Neuron (in vitro differentiated cells): ENCODE data around the gene ADIPOR1.

Experiments used
- H2AFZ ChIP-seq: one replicate; pipeline ENCODE4 v1.6.1; 2013; ENCODE audit warnings: low read depth, mild to moderate bottlenecking, inconsistent platforms, low read length, moderate library complexity
- H3K27me3 ChIP-seq: one replicate; pipeline ENCODE4 v1.6.1; 2013; ENCODE audit warnings: low read length; ENCODE audit not compliant: insufficient read depth
- H3K36me3 ChIP-seq: one replicate; pipeline ENCODE4 v1.6.1; 2013; ENCODE audit warnings: low read length; ENCODE audit not compliant: insufficient read depth
- H3K4me1 ChIP-seq: one replicate; pipeline ENCODE4 v1.6.1; 2013; ENCODE audit warnings: low read length; ENCODE audit not compliant: insufficient read depth
- H3K4me3 ChIP-seq: 2 replicates; pipeline ENCODE4 v1.5.1; 2013; ENCODE audit warnings: mild to moderate bottlenecking, low read length, moderate library complexity
- H3K9me3 ChIP-seq: one replicate; pipeline ENCODE4 v1.6.1; 2013; ENCODE audit warnings: low read length

The ADIPOR1 gene

GRCh38 chr1:202964791-202965410, 6.8 kb upstream of the ADIPOR1 start:
- Histone ChIP-seq H2AFZ (no peak overlapping the region), H3K4me3 (no peak overlapping the region), H3K4me1 (peaks cover 12% of the 10 kb centered on the region), H3K9me3 (no peaks in the 10 kb centered on the region), H3K27me3 (no peaks in the 10 kb centered on the region), H3K36me3 (no peaks in the 10 kb centered on the region)

- H3K36me3 ChIP-seq = no peaks in the 10 kb centered on the region
- no peaks in the 10 kb centered on the region for H3K9me3 ChIP-seq
- H3K4me3 ChIP-seq = no peak overlapping the region
- no peaks in the 10 kb centered on the region for H3K27me3 ChIP-seq
- no peak overlapping the region for H2AFZ ChIP-seq
- H3K4me1 ChIP-seq = peaks cover 17% of the 10 kb centered on the region
Observed at GRCh38 chr1:202961220-202961880, 3.2 kb upstream of the ADIPOR1 start.

DNA sequence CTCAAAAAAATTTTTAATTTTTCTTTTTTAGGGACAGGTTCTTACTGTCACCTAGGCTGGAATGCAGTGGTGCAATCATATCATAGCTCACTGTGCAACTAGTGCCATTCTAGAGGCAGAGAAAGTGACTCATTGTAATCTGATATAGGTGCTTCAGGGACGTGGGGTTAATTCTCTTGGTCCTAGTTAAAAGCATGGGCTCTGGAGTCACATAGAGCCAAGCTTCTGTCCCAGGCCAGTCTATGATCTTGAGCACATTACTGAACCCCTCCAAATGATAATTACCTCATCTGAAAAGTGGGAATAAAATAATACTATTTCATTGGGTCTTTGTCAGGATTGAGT, 1.1 kb upstream of the ADIPOR1 start:
- H3K4me3 ChIP-seq = no peak overlapping the region
- H3K4me1 ChIP-seq = peaks cover 20% of the 10 kb centered on the region
- no peaks in the 10 kb centered on the region for H3K9me3 ChIP-seq

GRCh38 chr1:202958544-202959275, 598 bp upstream of the ADIPOR1 start:
- Histone ChIP-seq H3K9me3 (no peaks in the 10 kb centered on the region), H2AFZ (peak overlapping the region; percentile 98), H3K4me3 (peak overlapping the region; percentile 98), H3K36me3 (no peaks in the 10 kb centered on the region), H3K4me1 (peaks cover 20% of the 10 kb centered on the region), H3K27me3 (no peaks in the 10 kb centered on the region)

More for the DNA sequence above, 1.1 kb upstream of the ADIPOR1 start:
- no peaks in the 10 kb centered on the region for H3K36me3 ChIP-seq
- no peaks in the 10 kb centered on the region for H3K27me3 ChIP-seq
- H2AFZ ChIP-seq = no peak overlapping the region

DNA sequence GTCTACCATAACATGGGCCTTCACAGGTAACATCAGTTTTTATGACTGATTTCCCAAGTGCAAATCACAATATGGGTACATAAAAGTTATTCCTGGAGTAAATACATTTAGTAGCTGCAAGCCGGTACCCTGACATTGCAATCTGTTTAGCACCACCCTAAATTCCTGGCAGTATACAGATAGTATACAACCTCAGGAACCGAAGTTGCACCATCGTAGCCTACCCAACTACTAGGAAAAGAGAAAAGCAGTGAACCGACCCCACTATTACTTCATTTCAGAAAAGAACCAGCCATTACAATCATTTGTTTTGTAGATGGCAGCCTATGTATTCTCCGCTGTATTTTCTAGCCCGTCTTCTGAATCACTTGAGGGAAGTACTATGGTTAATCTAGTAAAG, 1.1 kb downstream of the ADIPOR1 start:
- Histone ChIP-seq H3K4me3 (peak overlapping the region; percentile 98), H3K27me3 (no peaks in the 10 kb centered on the region), H2AFZ (no peak overlapping the region), H3K4me1 (peaks cover 20% of the 10 kb centered on the region), H3K36me3 (no peaks in the 10 kb centered on the region), H3K9me3 (no peaks in the 10 kb centered on the region)

DNA sequence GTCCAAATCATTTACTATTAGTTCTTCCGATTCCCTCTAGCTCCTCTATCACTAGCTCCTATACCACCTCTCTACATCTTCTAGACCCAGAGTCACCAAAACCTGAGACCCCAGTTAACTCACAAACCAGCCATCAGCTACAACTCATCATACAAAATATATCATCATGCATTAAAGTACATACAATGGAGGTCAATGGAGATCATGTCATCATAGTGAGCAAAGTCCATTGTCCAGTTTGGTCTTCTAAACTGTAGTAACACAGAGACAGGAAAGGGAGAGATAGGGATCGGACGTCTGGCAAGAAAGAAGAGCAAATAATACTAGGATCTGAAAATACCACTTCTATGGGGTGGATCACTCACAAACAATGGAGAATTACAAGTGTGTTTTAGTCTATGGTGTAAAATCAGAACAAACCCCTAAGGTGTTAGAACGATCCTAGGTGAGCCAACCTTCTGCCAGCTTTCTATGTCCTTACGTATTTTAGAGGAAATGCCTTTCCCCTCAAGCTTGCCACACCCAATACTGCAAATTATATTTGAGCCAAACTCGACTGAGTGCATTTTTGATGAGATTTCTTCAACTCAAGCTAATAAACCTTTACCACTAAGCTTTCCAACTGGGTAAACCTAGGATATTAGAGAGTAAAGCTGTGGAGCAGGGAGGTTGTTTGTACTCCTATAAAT, 3.9 kb downstream of the ADIPOR1 start:
- Histone ChIP-seq H3K9me3 (no peaks in the 10 kb centered on the region), H3K4me3 (no peak overlapping the region), H2AFZ (no peak overlapping the region)

GRCh38 chr1:202953392-202953791, 4.7 kb downstream of the ADIPOR1 start:
- H3K27me3 ChIP-seq = no peaks in the 10 kb centered on the region
- H3K9me3 ChIP-seq = no peaks in the 10 kb centered on the region
- no peak overlapping the region for H3K4me3 ChIP-seq
- no peak overlapping the region for H2AFZ ChIP-seq
- peaks cover 17% of the 10 kb centered on the region for H3K36me3 ChIP-seq
- peaks cover 15% of the 10 kb centered on the region for H3K4me1 ChIP-seq

More for the DNA sequence above, 3.9 kb downstream of the ADIPOR1 start:
- Histone ChIP-seq H3K27me3 (no peaks in the 10 kb centered on the region), H3K36me3 (peaks cover 15% of the 10 kb centered on the region), H3K4me1 (peaks cover 20% of the 10 kb centered on the region)

DNA sequence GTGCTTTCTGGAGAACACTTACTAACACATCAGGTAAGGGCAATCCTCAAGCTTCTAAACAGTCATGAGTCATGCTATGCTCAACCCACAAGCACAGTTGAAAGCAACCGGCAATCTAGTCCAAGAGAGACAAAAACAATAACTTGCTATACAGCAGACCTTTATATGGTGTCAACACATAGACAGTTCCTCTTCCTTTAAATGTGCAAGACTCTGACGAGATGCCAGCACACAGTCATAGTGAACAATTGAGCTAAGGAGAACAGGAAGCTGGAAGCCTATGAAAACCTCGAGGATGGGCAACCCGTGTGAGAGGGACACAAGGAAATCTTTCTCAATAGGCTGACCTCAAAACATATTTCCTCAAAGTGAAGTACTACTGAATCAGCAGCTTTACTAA, 5.3 kb downstream of the ADIPOR1 start:
- peaks cover 22% of the 10 kb centered on the region for H3K36me3 ChIP-seq
- H3K9me3 ChIP-seq = no peaks in the 10 kb centered on the region
- no peak overlapping the region for H2AFZ ChIP-seq
- H3K27me3 ChIP-seq = no peaks in the 10 kb centered on the region
- H3K4me1 ChIP-seq = peaks cover 14% of the 10 kb centered on the region
- H3K4me3 ChIP-seq = no peak overlapping the region

- H3K4me1 ChIP-seq = peaks cover 10% of the 10 kb centered on the region
- H3K27me3 ChIP-seq = no peaks in the 10 kb centered on the region
- no peak overlapping the region for H3K4me3 ChIP-seq
- no peaks in the 10 kb centered on the region for H3K9me3 ChIP-seq
- H3K36me3 ChIP-seq = peaks cover 27% of the 10 kb centered on the region
- H2AFZ ChIP-seq = no peak overlapping the region
Observed at GRCh38 chr1:202952099-202952498, 6.0 kb downstream of the ADIPOR1 start.

GRCh38 chr1:202951437-202951836, 6.7 kb downstream of the ADIPOR1 start:
- Histone ChIP-seq H3K9me3 (no peaks in the 10 kb centered on the region), H3K4me3 (no peak overlapping the region), H2AFZ (no peak overlapping the region), H3K36me3 (peaks cover 30% of the 10 kb centered on the region), H3K27me3 (no peaks in the 10 kb centered on the region), H3K4me1 (peaks cover 3% of the 10 kb centered on the region)

DNA sequence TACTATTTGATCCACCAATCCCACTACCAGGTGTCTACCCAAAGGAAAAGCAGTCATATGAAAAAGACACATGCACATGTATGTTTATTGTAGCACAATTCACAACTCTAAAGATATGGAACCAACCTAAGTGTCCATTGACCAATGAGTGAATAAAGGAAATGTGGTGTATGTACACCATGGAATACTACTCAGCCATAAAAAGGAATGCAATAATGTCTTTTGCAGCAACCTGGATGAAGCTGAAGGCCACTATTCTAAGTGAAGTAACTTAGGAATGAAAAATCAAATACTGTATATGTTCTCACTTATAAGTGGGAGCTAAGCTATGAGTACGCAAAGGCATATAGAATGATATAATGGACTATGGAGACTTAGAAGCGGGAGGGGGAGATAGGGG, 12.6 kb downstream of the ADIPOR1 start:
- Histone ChIP-seq H2AFZ (no peak overlapping the region), H3K36me3 (peaks cover 77% of the 10 kb centered on the region), H3K4me3 (no peak overlapping the region), H3K27me3 (no peaks in the 10 kb centered on the region), H3K9me3 (no peaks in the 10 kb centered on the region), H3K4me1 (no peaks in the 10 kb centered on the region)

GRCh38 chr1:202944438-202944921, 13.6 kb downstream of the ADIPOR1 start:
- no peak overlapping the region for H3K4me3 ChIP-seq
- peaks cover 77% of the 10 kb centered on the region for H3K36me3 ChIP-seq

DNA sequence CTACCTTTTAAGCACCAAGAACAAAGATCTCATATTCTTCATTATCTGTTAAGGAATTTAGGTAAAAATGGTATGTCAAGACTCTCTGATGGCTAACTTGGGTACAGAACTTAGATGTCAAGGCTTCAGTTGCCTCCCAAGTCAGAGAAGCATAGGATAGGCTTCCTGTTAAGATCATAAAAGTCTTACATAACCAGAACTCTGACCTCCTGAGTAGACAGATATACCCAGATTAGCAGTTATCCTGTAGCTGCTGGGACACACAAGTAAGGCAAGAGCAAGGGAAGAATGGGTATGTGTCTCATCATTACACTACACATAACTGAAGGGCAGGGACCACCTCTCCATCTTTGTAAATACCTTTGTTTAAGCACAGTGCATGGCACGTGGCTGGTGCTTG, 15.7 kb downstream of the ADIPOR1 start:
- Histone ChIP-seq H2AFZ (no peak overlapping the region), H3K4me3 (no peak overlapping the region), H3K36me3 (peaks cover 66% of the 10 kb centered on the region), H3K9me3 (no peaks in the 10 kb centered on the region), H3K27me3 (no peaks in the 10 kb centered on the region), H3K4me1 (no peaks in the 10 kb centered on the region)

More at GRCh38 chr1:202944438-202944921, 13.6 kb downstream of the ADIPOR1 start:
- no peaks in the 10 kb centered on the region for H3K4me1 ChIP-seq
- H3K9me3 ChIP-seq = no peaks in the 10 kb centered on the region
- H3K27me3 ChIP-seq = no peaks in the 10 kb centered on the region
- no peak overlapping the region for H2AFZ ChIP-seq
